HG03558 (cell line): ENCODE data around the gene CEP72.
A peak's percentile ranks its signal among the peaks of the same experiment; 100 is the strongest.

Experiments
- ATAC-seq: cut with Tn5 transposase; IDR thresholded peaks from one replicate; pipeline ENCODE4 v1.9.1; 2021; ENCODE audit warnings: moderate number of reproducible peaks; ENCODE audit not compliant: unreplicated experiment; ENCODE audit errors: extremely low read depth

CEP72 gene

DNA sequence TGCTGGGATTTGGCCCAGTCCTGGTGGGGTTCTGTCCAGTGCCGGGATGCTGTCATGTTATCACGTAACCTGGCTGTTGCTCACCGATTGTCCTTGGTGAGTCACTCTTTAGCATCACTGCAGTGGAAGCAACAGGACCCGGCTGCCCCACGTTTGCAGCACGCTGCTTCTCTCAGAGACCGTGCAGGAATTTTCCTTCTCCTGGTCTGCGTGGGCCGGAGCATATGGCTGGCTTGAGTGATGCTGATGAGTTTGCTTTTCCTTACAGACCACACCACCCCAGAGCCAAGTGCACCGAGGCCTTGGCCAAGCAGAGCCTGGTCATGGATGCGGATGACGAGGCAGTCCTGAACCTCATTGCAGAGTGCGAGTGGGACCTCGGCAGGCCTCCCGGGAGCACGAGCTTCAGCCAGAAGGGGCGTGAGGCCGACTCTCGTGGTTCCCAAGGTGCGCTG lies 21.4 kb downstream of the CEP72 start:
- no peak for ATAC-seq

DNA sequence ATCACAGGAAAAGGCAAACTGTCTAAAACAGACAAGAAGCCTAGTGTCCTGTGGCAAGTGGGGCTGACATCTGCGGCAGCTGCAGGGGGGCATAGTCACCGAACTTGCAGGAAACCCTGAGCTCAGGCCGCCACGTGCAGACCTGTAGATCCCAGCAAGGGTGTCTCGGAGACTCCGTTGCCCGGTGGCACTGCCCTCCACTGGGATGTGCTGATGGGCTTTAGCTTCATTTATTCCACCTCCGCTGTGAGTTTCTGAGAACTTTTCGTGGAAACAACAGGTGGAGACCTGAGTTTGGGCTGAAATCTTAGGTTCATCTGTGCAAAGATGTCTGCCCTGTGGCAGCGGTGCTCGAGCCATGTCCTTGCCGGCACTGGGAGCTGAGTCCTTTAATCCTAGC lies 22.1 kb downstream of the CEP72 start:
- ATAC-seq: no peak

DNA sequence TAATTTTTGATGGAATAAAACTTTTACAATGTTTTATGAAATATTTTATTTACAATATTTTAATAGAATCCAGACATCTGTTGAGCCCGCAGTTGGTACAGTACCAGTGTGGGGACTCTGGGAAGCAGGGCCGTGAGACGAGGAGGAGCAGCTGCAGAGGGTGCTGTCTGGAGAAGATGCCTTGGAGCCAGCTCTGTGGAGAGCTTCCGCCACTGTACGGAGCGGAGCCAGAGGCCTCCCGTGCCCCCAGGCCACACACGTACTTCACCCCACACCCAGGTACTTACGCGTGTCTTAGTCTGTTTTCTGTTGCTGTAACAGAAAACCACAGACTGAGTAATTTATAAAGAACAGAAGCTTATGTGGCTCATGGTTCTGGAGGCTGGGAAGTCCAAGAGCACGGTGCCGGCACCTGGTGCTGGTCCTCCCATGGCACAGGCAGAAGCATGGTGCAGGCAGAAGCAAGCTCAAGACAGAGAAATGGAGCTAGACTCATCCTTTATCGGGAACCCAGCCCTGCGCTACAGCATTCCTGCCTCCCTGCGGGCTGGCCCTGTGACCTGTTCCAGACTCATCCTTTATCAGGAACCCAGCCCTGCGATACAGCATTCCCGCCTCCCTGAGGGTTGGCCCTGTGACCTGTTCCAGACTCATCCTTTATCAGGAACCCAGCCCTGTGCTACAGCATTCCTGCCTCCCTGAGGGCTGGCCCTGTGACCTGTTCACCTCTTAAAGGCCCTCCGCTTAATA lies 23.3 kb downstream of the CEP72 start:
- no peak for ATAC-seq

DNA sequence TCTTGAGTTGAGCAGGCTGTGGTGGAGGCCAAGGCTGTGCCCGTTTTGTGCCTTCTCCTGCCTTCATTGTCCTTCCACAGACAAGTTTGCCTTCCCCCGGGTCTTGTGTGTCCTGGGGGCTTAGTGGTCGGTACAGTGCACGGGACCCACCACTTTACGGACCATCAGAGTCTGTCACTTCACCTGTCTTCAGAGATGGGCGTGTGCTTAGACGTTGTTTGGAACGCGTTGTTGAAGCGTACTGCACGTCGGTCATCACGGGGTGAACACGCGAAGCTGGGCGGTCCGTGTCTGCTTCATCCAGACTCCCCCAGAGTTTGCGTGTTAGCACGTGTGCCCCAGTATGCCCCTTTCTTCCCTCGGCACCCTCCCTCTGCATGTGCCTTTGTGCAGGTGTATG lies 24.8 kb downstream of the CEP72 start:
- no peak for ATAC-seq

DNA sequence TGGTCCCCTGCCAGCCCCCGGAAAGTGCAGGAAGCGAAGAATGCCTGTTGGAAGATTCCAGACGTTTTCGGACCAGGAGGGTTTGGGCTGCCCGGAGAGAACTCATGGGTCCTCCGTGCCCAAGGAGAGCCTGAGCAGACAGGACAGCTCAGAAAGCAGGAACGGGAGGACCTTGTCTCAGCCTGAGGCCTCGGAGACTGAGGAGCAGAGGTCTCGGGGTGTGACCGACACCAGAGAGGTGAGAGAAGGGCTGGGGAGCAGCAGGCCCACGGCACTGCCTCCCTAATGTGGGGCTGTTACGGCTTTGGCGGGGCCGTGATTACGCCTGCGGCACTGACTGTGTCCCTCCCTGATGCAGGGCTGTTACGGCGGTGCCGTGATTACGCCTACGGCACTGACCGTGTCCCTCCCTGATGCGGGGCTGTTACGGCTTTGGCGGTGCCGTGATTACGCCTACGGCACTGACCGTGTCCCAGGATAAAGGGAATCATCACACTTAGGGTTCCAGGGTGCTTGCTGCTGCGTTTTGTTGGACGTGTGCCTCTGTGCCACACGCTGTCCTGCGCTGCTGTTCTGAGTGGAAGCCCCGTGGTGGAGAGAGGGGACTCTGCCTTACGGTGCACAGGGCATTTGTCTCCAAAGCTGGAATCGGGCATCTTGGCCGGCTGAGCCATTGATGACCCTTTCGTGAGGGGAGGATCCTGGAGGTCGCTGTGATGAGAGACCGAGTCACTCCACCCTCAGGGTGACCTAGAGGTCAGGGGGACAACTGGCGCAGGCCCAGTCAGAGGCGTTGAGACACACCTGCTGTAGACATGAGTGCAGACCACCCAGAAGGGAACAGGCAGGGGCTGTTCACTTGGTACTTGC lies 25.7 kb downstream of the CEP72 start:
- no peak for ATAC-seq

DNA sequence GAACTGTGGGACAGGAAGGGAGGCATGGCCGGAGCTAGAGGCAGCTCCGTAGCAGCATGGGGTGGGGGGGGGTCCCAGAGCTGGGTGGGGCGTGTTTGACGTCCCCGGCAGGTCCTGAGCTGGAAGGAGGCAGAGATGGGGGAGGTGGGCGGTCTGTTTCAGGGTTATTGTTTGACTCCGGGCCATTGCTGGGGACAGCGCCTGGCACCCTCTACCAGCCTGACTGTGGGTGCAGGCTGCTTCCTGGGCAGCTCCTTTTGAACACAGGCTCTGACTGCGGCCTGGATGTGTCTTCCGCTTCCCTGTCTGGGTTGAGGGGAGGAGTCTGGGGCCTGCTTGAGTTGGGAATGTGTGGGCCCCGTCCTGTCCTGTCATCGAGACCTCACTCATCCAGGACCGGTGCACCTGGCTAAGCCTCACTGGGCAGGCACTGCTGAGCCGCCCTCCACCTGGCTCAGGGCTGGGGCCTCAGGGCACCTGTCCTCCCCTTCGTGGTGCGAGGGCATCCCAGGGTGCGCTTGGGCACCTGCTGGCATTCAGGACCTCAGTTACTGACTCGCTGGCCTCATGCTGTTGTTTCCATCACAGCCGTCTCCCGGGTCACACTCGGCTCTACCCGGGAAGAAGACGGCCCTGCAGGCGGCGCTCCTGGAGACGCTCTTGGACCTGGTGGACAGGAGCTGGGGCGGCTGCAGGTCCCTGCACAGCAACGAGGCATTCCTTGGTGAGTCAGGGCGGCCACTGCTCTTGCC lies 26.5 kb downstream of the CEP72 start:
- no peak for ATAC-seq

DNA sequence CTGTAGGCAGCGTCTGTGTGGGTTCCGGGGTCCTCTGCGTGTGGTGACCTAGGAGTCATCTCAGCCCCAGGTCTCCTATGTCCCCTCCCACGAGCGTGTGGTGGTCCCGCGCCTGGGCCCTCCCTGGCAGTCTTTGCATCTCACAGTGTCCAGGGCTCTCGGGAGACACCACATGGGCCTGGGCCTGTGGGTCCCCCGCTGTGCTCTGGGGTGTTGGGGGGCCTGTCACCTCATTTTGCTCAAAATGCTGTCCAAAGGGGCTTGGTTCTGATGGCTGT lies 27.1 kb downstream of the CEP72 start:
- no peak for ATAC-seq

DNA sequence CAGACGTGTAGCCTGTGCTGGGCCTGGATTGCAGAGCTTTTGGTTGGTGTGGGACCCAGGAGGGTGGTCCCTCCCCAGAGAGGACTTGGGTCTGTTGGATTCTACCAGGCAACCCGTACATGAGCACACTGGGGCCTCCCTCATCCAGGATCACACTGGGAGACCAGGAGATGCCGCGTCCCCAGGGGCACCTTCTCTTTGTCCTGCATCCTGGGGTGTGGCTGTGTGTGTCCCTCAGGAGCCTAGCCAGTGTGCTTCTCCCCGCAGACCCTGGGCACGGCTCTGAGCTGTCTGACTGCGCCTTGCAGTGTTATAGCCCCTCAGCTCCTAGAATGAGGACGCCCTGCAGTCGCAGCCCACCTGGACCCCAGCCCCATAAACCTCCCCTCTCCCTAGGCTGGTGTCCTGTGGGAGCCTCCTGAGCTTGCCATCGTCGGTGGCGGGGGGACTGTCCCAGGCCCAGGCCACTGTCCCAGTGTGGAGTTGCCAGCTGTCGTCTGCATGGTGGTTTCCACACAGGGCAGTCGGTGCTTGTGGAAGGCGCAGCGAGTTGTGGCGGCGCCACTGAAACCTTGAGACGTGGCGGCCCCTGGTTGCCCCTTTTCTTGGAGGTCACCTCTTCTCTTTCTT lies 27.6 kb downstream of the CEP72 start:
- no peak for ATAC-seq

DNA sequence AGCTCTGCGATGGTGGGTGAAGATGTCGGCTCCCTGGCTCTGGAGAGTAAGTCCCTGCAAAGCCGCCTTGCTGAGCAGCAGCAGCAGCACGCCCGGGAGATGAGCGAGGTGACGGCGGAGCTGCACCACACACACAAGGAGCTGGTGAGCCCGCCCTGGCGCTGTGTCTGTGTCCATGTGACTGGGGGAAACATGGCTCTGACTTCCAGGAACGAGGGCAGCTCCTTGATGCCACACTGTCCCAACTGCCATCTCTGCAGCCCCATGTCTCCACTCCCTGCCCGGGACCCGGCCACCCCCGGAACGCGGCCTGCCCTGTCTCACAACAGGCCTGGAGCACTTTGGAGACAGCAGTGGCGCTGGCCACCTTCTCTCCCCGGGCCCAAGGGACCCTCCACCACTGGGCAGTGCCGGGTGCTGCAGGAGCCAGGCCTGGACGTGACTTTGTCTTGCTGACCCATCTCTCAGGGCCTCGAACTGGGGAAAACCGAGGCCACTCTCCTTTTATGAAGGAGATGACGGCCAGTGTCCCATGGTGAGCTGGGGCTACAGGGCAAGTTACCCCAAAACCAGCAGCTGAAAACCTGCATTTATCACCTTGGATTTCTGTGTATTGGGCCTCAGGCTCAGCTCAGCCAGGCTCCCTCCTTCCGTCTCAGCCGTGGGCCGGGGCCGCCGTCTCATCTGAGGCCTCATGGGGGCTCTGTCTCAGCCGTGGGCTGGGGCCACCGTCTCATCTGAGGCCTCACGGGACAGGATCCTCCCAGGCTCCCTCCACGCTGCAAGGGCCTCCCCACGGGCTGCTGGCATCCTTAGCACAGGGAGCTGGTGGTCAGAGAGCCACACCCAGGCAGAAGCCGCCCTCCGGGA lies 28.6 kb downstream of the CEP72 start:
- no peak for ATAC-seq

DNA sequence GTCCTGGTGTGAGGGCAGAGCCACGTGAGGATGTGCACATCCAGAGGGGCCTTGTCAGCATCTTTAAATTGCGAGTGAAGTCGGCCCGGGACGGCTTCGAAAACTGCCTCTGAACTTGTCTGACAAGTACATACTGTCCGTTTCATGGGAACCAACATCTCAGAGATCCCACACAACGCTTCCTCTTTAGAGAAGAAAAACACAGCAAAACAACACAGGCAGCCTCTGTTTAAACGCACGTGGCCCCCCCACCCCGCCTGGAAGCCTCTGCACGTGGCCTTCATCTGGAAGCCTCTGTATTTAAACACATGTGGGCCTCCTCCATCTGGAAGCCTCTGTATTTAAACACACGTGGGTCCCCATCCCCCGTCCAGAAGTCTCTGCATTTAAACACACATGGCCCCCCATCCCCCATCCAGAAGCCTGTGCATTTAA lies 29.2 kb downstream of the CEP72 start:
- no peak for ATAC-seq

DNA sequence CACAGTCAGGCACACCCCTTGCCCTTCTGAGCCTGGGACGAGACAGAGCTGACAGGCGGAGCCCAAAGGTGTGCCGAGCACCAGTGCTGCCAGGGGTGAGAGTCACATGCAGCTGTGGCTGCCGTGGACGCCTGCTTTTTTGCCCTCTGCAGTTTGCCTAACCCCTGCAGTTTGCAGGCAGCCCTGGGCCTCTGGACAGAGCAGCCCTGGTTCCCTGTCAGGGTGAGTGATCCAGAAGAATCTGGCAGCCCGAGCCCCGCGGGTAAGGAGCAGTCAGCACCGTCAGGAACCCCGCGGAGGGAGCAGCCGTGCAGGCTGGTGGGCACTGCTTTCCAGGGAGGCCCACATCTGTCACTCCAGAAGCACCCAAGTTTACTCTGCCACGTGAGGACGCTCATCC lies 30.3 kb downstream of the CEP72 start:
- no peak for ATAC-seq

DNA sequence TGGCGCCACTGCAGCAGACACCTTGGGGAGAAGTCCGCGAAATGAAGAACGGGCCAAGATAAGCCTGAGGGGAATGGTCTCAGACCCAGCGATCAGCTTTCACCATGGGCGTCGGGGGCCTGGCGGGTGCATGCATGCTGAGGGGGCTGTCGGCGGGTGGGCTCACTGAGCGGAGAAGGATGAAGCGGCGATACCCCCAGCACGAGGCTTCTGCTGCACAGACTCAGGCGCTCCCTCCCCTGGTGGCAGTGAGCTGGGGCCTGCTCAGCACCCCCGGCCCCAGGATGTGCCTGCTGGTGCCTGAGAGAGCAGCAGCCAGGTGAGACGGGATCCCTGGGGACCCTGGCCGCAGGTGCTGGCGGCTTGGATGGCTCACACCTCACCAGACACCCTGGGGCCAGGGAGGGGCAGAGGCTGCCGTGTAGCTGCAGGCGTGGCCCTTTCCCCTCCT lies 31.2 kb downstream of the CEP72 start:
- ATAC-seq: no peak

DNA sequence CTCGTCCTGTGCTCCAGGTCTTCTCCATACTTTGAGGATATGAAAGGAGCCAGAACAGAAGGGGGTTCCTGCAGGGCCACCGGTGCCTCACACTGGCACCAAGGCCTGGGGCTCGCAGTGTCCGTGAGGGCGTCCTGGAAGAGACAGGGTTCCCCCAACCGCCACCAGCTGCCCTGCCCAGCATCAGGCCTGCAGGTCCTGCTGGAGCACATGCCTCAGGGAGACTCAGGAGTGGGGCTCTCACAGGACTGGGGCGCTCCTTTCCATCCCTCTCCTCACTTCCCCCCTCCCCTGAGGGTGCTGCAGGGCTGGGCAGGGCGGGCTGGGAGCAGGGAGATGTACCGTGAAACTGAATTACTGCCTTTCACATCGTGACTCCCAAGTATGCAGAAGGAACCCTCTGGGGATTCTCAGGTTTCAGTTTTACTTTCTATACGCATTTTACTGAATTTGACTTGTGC lies 31.7 kb downstream of the CEP72 start:
- ATAC-seq: peak; percentile 60

DNA sequence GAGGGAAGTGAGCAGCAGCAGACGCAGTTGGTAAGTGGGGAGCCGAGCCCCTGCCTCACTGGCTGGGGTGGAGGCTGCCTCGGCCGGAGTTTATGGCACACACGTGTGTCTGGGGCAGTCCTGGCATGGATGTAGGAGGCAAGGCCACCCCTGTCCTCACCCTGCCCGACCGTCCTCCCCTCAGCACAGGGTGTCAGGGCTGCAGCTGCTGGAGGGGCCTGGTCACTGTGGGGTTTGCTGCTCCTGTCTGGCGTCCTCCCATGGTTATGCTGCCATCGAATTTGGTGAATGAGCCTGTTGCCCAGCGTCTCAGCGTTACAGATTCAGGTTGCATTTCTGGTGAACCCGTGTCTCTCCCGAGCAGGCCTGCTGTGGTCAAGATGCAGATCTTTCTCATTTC lies 32.4 kb downstream of the CEP72 start:
- no peak for ATAC-seq

DNA sequence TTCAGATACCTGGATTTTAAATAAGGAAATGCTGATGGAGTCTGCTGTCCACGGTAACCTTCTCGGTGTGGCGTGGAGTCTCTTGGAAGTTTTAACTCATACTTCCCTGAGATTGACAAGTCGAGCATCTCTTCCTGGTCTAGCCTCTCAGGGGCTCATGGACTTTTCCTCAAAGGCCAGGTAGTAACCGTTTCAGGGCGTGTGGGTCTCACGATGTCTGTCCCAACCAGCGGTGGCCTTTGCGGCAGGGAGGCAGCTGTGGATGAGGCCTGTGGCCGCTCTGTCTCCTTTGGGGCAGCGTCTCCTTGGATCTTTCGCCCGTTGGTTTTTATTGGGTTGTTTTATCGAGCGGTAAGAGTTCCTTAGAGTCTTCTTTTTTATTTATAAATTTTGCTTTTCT lies 32.8 kb downstream of the CEP72 start:
- ATAC-seq: no peak

DNA sequence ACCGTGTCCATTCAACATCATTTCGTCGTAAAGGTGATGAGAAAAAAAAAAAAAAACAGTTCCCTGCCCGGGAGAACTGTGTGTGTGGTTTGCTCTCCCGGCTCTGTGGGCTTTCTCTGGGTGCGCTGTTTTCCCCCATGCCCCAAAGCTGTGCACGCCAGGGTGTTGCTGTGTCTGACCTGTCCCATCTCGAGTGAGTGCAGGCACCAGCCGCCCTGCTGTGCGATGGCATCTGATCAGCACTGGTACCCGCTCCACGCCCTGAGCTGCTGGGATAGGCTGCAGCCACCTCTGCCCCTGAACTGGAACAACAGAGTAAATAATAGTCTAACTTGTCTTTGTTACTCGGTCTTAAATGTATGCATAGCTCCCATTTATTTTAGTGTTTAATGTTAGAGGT lies 33.3 kb downstream of the CEP72 start:
- no peak for ATAC-seq

DNA sequence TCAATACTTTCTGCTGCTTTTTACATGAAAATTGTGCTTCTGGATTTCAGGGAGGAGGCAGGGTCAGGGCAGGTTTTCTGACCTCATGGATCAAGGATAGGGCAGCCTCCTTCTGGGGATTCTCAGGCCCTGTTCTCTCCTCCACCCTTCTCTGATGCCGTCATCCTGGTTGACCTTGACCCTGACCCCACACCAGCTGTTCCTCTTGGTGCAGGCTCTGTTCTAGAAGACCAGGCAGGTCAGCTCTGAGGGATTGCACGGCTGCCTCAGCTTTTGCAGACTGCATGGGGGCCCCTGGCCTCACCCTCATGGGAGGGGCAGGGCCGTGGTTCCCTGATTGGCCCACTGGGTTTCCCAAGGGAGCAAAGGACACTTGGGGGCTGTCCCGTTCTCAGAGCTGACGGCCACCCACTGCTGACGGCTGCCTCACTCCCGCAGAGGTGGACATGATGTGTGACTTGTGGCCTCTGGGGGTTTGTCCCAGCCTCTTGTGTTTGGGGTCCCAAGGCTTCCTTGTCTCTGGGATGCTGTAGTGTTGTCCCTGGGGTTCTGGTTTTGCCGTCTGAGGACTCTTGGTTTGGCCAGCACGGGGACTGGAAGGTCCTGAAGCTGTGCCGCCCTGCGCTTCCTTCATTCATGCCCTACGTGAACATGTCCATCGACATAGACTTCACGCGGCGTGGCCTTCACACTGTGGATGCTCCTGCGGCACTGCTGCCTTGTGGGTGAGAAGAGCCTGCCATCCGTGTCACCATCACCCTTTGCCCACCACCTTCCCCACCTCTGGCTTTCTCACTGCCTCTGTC lies 34.5 kb downstream of the CEP72 start:
- ATAC-seq: no peak

DNA sequence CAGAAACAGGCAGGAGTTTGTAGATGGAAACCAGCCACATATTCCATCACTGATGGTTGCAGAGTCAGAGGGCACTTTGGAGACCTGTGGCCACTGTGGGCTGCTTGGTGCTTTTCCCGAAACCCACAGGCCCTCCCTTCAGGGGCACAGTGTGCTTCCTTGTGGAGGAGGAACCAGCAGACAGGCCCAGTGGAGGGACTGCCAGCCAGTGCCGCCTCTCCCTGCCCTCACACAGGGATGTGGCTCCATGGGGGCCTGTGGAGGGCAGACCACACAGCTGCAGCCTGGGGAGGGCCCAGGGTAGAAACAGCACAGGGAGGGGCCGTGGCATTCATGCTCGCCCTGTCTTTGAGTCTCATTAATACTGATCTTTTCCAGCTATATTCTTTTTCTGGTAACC lies 35.2 kb downstream of the CEP72 start:
- ATAC-seq: no peak

DNA sequence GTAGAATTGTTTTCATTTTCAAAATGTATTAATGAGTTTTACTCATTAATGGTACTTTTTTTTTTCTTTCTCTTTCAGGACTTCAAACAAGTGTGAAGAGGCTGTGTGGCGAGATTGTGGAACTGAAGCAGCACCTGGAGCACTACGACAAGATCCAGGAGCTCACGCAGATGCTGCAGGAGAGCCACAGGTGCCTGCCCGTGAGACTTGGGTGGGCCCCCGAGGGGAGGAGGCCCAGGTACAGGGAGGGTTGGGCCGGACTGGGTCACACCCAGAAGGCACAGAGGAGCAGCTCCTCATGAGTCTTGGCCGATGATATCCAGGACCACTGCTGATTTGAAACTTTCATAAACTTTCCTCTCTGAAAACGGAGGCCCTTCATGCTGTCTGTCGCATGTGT lies 35.6 kb downstream of the CEP72 start:
- ATAC-seq: no peak
